HG03066 (cell line): Measurements from ENCODE around the gene PAPOLB.

Experiments used
- ATAC-seq: cut with Tn5 transposase; IDR thresholded peaks from one replicate; pipeline ENCODE4 v1.9.1; 2021; ENCODE audit warnings: low read depth; ENCODE audit not compliant: unreplicated experiment

PAPOLB gene

DNA sequence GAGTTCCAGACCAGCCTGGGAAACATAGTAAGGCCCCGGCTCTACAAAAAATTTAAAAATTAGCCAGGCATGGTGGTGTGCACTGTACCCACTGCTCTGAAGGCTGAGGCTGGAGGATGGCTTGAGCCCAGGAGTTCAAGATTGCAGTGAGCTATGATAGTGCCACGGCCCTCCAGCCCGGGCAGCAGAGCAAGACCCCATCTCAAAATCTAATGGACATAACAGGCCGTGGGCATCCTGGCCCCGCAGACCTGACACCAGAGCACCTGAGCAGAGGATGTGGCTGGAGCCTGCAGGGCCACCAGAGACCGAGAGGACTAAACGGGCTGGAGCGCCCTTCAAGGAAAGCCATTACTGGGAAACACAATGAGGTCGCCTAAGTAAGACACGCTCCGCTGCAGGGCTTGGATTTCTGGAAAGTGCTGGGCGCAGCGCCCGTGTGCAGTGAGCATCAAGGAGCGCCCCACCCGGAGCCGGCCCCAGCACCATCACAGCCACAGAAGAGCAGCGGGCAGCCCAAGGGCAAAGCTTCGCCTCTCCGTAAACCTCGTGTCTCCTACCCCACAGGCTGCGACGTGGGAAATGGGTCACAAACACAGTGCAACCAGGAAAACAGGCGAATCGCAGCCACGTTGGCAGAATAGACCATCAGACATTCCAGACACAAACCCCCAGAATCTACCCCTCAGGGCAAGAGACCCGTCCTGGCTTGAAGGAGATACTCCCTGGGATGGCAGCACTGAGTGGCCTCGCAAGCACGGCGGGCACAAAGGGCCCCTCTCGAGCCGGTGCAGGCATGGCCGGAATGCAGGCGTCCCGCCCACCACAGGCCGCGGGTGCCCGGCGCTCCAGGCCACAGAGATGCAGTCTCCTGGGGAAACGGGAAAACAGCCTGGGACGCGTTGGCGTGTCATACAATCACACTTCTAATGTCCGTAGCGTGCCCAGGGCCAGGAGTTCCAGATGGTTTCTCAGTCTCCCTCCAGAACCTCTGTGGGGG, 16.8 kb upstream of the PAPOLB start:
- ATAC-seq = no peak

DNA sequence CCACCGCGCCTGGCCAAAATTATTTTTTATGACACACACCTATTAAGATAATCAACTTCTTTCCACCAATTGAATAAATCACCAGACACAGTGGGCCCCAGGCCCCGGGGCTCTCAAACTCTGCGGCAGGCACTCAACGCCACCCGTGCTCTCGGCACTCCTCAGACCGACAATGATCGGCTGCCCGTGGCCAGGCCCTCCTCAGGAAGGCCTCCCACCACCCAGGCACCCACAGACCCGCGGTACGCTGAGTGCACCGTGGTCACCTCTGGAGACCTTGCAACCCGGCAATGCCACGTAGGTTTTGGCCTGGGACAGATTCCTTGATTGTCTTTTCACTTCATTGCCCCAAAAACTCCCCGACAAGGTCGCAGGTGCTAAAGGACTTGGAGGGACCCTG, 14.8 kb upstream of the PAPOLB start:
- ATAC-seq = no peak

DNA sequence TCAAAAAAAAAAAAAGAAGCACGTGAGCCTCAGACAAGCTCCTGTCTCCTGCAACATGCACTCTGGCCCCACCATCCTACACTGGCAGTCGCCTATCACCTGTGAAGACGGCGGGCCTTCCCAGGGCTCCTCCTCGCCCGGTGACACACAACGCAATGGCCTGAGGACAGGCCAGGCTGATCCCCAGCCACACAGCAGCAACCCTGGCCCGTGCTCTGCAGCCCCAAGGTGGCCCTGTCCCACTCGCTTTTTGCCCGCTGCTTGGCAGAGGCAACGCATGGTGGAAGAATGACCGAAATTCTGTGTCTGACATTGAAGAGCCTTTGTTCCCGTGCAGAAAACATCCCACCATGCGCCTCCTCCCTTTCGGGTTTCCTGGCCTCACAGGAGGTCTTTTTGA, 13.6 kb upstream of the PAPOLB start:
- ATAC-seq = no peak

DNA sequence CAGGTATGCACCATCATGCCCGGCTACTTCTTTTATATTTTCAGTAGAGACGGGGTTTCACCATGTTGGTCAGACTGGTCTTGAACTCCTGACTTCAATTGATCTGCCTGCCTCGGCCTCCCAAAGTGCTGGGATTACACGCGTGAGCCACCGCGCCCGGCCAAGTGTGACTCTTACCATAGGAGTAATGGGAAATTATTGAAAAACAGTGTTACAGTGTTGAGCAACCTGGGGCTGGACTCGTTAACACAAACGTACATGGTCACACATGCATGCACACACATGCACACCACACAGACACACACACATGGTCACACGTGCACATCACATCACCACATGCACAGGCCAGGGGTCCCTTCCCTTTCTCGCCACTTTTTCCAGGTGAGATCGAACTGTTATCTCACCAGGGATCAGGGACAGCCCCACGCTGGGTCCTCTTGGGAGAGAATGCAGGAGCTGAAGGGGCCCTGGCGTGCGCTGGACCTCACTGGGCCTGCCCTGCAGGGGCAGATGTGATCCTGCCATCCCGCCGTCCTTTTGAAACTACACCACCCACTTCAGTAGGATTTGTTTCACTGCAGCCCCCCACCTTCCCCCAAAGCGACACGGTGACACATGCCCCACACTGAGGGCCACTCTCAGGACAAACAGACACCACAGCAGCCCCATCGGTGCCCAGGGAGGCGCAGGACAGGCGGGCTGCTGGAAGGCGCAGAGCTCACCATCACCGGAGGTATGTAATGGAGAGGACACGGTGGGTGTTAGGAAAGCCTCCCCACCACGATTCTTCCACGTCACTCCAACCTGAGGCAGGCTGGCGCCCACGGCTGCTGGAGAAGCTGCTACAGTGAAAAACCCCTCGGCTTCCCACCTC, 11.5 kb upstream of the PAPOLB start:
- no peak for ATAC-seq

DNA sequence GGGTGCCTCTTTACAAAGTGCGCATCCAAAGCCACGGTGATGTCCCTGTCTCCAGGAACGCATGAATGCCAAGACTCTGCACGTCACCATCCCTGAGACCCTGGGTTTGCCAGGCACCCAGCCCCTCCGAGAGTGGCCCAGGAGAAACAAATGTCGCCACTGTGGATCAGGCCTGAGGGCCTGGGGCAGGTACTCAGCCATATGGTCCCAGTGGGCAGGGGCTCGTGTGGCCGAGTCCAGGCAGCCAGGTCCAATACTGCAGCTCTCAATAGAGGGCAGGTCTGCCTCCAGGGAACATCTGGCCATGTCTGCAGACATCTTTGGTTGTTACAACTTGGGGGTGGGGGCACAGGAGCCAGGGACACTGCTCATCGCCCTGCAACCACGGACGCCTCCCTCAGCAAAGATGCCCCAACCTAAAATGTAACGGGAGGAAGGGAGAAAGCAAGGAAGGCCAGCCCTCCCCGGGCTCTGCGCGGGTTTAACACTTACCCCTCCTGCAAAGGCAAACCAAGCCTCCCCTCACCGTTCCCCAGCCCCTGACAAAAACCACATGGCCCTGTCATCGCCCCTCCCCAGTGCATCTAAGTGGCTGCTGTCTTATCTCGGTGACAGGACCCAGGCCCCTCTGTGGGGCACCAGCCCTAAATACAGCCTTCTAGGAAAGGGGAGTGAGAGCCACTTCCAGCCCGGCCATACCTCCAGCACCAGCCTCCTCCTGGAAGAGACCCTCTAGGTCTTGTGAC, 10.3 kb upstream of the PAPOLB start:
- ATAC-seq = no peak

DNA sequence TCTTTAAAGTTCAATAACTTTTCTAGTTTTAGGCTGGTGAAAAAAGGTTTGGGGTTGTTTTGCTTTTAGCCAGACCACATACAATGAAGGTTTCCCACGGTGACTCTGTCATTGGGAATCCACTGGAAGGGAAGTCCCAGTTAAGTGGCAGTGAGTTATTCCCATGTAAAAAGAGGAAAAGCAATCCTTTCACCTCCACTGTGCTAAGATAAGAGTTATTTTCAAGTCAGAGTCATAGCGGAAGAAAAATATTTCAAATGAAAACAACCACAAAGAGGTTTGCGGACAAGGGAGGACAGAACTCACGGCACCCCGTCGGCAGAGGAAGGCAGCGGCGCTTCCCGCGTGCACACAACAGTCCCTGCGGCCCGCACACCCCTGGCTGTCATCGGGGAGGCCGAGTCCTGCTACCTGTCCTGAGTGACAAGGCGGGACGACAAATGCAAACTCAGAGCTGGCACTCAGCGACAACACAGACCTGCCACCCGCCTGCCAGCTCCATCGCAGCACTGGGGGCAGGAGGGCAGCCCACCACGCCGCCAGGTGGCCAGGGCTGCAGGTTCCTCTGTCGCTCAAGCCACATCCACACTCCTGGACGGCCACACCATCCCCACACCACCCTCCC, 9.3 kb upstream of the PAPOLB start:
- ATAC-seq = no peak

DNA sequence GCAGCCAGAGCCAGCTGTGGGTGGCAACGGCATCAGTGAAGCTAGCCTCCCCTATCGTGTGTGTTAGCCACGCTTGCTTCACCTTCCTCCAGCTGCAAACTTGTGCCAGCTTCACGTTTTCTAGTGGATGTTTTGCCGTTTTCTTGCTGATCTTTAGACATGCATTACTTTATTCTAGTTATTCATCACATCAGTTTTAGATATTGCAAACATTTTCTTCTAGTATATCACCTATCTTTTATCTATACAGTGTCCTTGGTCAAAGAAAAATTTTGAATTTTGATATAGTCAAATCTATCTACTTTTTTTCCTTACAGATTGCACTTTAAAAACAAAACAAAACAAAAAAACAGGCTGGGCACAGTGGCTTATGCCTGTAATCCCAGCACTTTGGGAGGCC, 6.7 kb upstream of the PAPOLB start:
- no peak for ATAC-seq

DNA sequence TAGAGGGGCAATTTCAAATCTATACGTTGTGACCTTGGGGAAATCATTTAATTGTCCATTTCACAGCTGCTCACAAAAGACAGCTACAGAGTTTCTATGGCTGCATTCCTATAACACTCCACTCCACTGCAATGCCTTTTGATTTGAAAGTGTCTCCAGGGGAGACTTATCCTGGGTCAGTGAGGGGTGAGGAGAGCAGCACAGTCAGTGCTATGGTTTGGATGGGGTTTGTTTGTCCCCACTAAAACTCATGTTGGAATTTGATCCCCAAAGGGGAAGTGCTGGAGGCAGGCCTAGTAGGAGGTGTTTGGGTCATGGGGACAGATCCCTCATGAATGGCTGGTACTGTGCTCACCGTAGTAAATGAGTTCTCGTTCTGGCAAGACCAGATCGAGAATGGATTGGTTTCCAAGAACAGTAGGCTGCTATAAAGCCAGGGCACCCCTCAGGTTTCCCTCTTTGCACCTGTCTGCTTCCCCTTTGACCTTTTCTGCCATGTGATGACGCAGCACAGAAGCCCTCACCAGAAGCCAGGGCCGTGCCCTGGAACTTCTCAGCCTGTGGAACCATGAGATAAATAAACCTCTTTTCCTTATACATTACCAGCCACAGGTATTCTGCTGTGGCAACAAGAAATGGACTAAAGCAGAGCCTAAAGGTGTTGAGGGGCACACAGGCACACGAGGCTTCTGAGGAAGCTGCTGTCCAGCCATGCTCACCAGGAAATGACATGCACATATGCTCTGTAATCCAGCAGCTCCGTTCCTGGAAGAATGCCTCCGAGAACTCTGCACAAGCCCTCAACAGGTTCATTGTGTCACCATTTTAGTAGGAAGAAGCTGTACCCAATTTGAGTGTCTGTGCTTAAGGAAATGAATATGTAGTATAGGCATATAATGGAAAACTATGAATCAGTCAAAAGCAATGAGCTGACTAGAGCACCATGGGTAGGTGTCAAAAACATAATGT, 5.0 kb upstream of the PAPOLB start:
- no peak for ATAC-seq

DNA sequence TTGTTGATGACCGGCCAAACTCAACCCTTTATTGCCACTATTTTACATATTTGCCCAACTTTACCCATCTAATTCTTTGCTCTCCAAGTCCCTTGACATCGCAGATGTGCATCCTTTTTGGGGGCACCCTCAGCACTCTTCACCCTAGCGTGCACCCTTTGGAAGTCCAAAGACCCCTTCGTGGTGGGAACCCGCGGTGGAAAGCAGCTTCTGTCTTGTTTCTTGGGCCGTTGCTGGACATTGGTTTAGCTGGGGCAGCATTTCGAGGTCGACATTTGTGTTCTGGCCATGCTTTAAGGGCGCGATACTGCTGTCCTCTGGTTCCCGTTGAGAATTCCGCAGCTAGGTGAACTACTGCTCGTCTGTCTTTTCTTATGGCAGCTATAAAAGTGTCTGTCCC, 326 bp upstream of the PAPOLB start:
- ATAC-seq = no peak

DNA sequence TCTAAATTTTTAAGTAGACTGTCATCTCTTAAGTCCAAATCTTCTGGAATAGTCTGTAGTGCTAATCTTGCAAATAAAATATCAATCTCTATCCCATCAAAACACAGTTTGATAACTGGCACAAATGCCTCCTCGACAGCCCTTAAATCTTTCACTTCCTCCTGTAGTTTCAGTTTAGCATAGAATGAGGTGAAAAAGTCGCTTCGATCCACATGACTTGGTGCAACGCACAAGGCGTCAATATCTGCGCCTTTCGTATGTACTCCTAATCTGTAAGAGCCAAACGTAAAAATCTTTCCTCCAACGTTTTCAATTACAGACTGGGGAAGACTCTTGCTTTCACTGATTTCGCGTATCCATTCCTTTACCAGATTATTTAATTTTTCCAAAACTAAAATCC, 603 bp downstream of the PAPOLB start:
- no peak for ATAC-seq

DNA sequence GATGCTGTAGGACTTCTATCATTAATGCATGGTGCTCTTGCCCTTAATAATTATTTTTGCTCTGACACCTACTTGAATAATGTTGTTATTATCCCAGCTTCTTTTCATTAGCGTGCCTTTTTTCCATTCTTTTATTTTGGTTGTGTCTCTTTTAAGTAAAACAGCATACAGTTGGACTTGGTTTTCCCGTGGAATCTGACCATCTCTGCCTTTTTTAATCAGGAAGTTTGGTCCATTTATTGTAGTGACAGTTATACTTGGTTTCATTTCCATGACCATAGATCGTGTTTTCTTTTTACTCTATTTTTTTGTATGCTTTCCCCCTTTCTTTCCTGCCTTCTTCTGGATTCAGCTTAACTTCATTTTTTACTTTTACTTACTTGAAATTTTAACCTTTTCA, 4.6 kb downstream of the PAPOLB start:
- ATAC-seq = no peak

DNA sequence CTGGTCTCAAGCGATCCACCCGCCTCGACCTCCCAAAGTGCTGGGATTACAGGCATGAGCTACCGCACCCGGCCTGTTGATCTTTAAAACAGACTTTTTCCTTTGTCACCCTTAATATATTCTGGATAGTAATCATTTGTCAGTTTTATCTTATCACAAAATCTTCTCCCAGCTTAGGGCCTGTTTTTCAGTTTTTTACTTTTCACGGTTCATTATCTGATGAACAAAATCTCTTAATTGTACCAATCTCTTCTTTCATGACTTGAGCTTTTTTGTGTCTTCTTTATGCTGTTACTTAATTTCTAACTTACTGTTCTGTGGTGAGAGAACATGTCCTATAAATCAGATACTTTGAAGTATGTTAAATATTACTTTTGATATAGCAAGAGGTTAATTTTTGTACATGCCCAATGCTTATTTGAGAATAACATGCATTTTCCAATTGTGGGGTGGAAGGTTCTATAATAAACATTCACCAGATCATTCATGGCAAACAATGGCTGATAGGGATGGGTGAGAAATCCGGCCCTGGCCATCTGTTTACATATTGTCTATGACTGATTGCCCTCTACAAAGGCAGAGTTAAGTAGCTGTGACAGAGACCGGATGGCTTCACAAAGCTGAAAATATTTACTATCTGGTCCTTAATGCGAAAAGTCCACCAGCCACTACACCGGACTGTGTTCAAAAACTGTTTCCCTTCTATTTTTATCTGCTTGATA, 5.3 kb downstream of the PAPOLB start:
- ATAC-seq = no peak

DNA sequence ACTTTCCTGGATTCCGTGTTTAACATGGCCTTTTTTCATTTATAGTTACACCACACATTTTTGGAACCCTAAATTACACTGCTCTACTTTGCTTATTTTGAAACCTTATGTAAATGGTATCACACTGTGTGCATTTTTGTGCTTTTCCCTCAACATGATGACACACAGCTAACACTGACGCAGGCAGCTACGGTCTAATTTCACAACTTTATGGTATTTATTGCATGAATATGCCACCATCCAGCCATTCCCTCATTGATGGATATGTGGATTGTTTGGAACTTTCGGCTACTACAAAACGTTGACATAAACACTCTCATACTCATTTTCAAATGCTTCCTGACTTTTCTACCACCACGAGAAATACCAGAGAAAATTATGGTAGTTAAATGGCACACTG, 6.9 kb downstream of the PAPOLB start:
- ATAC-seq = no peak

DNA sequence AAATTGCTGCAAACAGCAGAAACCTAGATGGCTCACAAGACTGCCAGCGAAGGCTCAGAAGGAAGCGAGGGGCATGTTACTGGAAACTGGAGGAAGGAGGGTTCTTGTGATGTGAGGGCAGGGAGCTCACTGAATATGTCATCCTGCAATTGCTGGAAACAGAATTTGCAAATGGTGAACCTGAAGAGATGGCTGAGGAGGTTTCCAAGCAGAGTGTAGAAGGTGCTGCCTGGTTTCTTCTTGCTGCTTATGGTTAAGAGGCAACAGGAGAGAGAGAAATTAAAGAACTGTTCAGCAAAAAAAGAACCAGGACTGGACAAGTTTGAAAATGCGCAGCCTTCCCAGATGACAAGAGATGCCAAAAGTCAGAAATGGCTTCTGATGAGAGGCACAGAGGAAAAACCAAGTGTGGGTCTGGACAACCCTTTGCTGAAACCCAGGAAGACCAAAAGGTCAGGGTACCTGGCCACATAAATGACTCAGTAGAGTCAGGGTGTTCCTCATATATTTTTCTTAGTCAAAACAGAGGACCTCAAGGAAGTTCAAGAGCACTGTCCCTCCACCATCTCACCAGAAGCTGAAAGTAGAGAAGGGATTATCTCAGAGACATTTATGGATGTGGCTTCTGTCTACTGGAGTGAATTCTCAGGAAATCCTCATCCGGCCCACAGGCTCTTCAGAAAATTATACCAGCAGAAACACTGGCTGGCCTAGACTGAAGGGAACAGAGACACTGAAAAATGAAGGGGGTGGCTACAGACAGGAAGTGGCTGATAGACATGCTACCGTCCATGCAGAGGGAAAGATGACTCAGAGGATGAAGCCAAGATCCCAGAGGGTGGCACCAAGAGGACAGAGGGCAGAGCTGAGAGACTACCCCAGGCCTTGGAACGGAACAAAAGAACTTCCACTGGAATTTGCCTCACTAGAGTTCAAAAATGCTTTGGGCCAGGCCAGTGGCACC, 10.1 kb downstream of the PAPOLB start:
- ATAC-seq = no peak

DNA sequence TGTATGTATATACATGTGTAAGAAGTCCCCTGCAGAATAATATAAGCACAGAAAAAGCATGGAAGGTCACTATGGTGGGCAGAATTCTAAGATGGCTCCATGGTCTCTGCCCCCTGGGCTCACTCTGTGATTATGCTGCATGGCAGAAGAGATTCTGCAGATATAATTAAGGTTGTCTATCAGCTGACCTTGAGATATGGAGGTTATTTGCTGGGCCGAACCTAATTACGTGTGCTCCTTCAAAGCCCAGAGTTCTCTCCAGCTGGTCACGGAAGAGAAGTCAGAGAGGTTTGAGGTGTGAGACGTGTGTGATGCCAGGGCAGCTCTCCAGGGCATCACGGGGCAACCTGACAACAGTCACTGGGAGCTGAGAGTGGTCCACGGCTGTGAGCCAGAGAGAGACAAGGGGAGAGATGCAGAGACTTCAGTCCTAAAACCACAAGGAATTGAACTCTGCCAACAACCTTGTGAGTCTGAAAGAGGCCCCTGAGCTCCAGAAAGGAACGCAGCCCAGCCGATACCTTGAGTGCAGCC, 11.5 kb downstream of the PAPOLB start:
- ATAC-seq = no peak

DNA sequence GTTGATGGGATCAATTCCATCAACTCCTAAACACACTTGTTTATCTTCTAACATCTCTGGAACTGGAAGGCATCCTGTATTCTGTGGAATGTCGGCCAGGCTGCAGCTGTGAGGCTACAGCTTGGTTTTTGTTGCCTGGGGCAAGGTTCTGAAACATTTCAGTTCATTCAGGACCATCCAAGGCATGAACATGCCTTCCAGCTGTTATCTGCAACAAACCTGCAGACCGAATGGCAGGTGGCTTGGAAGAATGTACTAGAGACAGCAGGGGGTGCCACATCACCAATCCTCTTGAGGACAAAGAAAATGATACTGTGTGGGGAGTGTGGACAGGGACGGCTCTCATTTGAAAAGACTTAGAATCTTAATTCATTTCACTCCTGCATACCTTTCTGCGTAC, 12.4 kb downstream of the PAPOLB start:
- no peak for ATAC-seq

DNA sequence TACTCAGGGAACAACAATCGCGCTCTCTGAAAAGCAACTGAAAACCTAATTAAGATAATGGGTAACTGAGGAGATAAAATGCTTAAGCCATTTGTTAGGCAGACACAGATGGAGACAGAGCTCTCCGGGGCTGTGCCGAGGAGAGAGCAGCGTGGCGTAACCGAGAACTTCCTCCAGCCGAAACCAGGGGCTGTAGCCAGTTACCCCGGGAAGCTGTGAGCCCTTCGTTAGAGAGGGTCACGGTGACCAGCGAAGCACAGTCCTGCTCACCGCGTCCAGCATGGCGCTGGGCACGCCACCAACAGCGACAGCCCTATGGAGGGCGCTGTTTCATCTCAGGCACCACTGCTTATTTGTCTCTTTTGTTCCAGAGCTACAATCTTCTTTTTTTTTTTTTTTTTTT, 16.1 kb downstream of the PAPOLB start:
- no peak for ATAC-seq
